ENCODE measurements around the gene ARTN. TPM values are rescaled to one million over a fixed set of nuclear protein-coding genes. Genes with fewer than 3 reads are reported as not detected.

ARTN gene
- total RNA-seq, 4 donors from 2014 or later, result 0.19 to 0.72 (median 0.63) TPM; not detected in 1

GRCh38 chr1:43947874-43948437 is 14.4 kb downstream of the ARTN start:
- no peak for ATAC-seq (ENCODE audit: low FRiP score)
- DNase-seq (ENCODE audit: low spot score), result no peak
- TF ChIP-seq CTCF (IDR thresholded peaks at IDR 0.05), result no peak

GRCh38 chr1:43949678-43950077 is 16.1 kb downstream of the ARTN start:
- DNase-seq (ENCODE audit: low spot score) (no peak), ATAC-seq (ENCODE audit: low FRiP score) (no peak)
- no peak for TF ChIP-seq CTCF (IDR thresholded peaks at IDR 0.05)

GRCh38 chr1:43951021-43951985 is 17.7 kb downstream of the ARTN start:
- TF ChIP-seq CTCF (IDR thresholded peaks at IDR 0.05), result no peak
- no peak for DNase-seq (ENCODE audit: low spot score)
- no peak for ATAC-seq (ENCODE audit: low FRiP score)

GRCh38 chr1:43952731-43953346 is 19.2 kb downstream of the ARTN start:
- ATAC-seq (ENCODE audit: low FRiP score), result no peak
- DNase-seq (ENCODE audit: low spot score), result no peak
- TF ChIP-seq CTCF (IDR thresholded peaks at IDR 0.05), result no peak

GRCh38 chr1:43953361-43953760 is 19.8 kb downstream of the ARTN start:
- ATAC-seq (ENCODE audit: low FRiP score) (no peak), DNase-seq (ENCODE audit: low spot score) (no peak)
- no peak for TF ChIP-seq CTCF (IDR thresholded peaks at IDR 0.05)

- TF ChIP-seq CTCF (IDR thresholded peaks at IDR 0.05), result no peak
- DNase-seq (ENCODE audit: low spot score) (no peak), ATAC-seq (ENCODE audit: low FRiP score) (no peak)
These were observed 20.4 kb downstream of the ARTN start for GRCh38 chr1:43954036-43954435.
